GM19467 (cell line): ENCODE measurements around the gene SMC1B.
"Not testable (repeated sequence)": the region's sequence is repeated elsewhere in the genome, so short reads cannot be mapped to it uniquely, and the experiment has no call there.

Experiments
- ATAC-seq: cut with Tn5 transposase; IDR thresholded peaks from one replicate; pipeline ENCODE4 v1.9.1; 2021; ENCODE audit warnings: mild to moderate bottlenecking, moderate library complexity; ENCODE audit not compliant: unreplicated experiment

Gene SMC1B, protein sequence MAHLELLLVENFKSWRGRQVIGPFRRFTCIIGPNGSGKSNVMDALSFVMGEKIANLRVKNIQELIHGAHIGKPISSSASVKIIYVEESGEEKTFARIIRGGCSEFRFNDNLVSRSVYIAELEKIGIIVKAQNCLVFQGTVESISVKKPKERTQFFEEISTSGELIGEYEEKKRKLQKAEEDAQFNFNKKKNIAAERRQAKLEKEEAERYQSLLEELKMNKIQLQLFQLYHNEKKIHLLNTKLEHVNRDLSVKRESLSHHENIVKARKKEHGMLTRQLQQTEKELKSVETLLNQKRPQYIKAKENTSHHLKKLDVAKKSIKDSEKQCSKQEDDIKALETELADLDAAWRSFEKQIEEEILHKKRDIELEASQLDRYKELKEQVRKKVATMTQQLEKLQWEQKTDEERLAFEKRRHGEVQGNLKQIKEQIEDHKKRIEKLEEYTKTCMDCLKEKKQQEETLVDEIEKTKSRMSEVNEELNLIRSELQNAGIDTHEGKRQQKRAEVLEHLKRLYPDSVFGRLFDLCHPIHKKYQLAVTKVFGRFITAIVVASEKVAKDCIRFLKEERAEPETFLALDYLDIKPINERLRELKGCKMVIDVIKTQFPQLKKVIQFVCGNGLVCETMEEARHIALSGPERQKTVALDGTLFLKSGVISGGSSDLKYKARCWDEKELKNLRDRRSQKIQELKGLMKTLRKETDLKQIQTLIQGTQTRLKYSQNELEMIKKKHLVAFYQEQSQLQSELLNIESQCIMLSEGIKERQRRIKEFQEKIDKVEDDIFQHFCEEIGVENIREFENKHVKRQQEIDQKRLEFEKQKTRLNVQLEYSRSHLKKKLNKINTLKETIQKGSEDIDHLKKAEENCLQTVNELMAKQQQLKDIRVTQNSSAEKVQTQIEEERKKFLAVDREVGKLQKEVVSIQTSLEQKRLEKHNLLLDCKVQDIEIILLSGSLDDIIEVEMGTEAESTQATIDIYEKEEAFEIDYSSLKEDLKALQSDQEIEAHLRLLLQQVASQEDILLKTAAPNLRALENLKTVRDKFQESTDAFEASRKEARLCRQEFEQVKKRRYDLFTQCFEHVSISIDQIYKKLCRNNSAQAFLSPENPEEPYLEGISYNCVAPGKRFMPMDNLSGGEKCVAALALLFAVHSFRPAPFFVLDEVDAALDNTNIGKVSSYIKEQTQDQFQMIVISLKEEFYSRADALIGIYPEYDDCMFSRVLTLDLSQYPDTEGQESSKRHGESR

GRCh38 chr22:45413368-45414211 lies at the start of gene SMC1B, which contains the start of gene RIBC2:
Gene SMC1B (minus strand): TSS chr22:45413599. CDS start chr22:45413567, 32 bp downstream.
Gene RIBC2 (plus strand): TSS chr22:45413693. CDS start chr22:45413887, 194 bp downstream.
- ATAC-seq = no peak

DNA sequence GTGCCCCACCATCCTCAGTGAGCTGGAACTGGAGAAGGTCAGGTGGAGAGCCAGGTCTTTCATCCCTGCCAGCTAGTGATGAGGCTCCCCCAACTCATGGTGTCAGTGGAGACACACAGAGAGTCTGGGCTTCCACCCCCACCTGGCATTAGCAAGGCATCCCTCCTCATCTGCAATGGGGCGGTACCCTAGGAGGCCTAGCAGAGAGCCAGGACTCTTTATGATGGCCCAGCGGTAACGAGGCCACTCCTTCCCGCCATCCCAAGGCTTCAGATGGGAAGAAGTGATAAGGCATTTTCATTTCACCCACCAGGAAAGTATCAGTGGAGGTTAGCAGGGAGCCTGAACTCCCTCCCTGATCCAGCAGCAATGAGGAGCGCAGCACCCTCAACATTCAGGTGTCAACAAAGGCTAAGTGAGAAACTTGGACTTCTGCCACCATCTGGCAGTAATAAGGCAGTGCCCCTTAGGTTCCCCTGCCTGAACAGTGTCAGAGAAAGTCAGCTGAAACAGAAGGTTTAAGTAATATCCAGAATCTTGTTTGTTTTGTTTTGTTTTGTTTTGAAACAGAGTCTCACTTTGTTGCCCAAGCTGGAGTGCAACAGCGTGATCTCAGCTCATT lies 48.7 kb upstream of the SMC1B start:
- no peak for ATAC-seq

- ATAC-seq = no peak
Measured at GRCh38 chr22:45460288-45461109, 47.1 kb upstream of the SMC1B start.

DNA sequence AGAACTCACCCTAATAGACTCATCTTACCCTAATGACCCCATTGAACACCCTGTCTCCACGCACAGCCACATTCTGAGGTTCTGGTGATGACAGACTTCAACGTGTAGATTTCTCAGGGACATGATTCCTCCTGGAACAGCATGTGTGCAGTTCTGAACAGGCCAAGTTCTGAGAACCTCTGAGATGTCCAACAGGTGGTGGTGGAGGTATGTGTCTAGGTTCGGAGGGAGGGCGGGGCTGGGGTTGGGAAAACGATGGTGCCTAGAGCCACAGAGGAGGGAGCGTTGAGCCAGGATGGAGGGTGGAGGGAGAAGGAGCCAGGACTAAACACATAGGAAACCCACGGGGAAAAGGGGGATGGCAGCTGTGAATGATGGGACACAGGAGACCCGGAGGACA lies 45.8 kb upstream of the SMC1B start:
- no peak for ATAC-seq

DNA sequence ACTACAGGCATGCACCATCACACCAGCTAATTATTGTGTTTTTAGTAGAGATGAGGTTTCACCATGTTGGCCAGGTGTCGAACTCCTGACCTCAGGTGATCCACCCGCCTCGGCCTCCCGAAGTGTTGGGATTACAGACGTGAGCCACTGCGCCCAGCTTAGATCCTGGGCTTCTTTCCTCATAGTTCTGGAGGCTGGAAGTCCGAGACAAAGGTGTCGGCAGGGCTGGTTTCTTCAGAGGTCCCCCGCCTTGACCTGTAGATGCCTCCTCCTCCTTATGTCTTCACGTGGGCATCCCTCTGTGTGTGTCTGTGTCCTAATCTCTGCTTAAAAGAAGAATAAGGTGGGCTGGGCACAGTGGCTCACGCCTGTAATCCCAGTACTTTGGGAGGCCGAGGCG lies 45.1 kb upstream of the SMC1B start:
- ATAC-seq = no peak

- no peak for ATAC-seq
Measured at GRCh38 chr22:45456811-45457210, 43.4 kb upstream of the SMC1B start.

- ATAC-seq = no peak
Measured at GRCh38 chr22:45455621-45456020, 42.2 kb upstream of the SMC1B start.

DNA sequence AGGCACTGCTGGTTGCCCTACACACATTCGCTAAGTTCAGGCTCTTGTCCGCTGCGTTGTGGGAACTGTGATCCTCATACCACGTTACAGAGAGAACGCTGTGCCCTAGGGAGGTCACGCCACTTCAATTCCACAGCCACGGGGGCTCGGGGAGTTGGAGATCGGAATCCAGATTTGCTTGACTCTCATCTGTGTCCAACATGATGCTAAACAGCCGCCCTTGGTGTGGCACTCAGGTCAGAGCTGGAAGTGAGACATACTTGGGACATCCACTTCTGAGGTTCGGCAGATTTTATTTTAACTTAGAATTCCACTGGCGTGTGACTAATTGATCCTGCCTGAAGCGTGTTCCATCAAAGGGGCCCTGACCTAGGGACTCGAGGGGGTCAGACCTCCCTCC lies 41.8 kb upstream of the SMC1B start:
- ATAC-seq = no peak

DNA sequence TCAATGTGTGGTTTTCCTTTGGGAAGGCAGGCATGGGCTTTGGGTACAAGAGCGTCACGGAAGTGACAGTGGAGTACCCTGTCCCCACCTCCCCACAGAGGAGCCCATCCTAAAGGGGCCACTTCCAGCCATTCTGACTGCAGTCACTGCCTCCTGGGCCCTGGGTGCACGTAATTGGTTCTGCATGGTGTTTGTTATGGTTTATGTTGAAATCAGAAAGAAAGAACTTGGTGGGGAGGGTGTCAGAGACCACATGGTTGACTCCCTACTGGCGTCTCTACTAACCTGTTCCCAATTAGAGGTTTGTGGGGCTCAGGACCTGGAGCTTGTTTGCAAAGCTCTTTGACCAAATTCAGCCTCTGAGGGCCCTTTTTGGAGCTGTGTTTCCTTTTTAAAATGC lies 40.9 kb upstream of the SMC1B start:
- ATAC-seq = no peak

GRCh38 chr22:45453764-45454163 lies 40.4 kb upstream of the SMC1B start:
- ATAC-seq = no peak

- no peak for ATAC-seq
Measured at GRCh38 chr22:45452565-45453379, 39.4 kb upstream of the SMC1B start.

GRCh38 chr22:45451972-45452371 lies 38.6 kb upstream of the SMC1B start:
- no peak for ATAC-seq

- ATAC-seq = no peak
Measured at GRCh38 chr22:45450921-45451651, 37.7 kb upstream of the SMC1B start.

GRCh38 chr22:45450101-45450785 lies 36.8 kb upstream of the SMC1B start:
- no peak for ATAC-seq

GRCh38 chr22:45449442-45449841 lies 36.0 kb upstream of the SMC1B start:
- ATAC-seq = not testable (repeated sequence)

DNA sequence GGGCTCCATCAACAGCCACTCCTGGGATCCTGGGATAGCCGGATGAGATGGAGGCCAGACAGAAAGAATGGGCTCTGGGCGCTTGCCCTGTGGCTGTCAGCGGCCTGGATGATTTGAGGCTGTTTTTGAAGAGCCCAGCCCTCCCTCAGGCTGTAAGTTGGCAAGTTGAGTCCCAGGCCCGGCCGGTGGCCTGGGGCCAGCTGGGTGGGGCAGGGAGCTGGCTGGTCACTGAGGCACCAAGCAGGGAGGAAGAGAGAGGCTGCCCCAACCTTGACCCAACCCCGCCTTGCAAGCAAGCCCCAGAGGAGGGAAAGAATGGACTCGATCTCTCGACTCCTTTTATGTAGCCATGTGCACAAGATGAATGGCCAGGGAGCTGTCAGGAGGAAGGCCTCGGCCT lies 35.0 kb upstream of the SMC1B start:
- no peak for ATAC-seq

GRCh38 chr22:45447596-45447995 lies 34.2 kb upstream of the SMC1B start:
- ATAC-seq = not testable (repeated sequence)
